Naive thymus-derived CD4-positive, alpha-beta T cell (primary cell): ENCODE results near the gene CCDC167. TPM values are rescaled to one million over a fixed set of nuclear protein-coding genes. Genes with fewer than 3 reads are reported as not detected.

ENCODE experiments used
- ATAC-seq: fragments of 150-1000 bp; cut with Tn5 transposase; 2 replicates; pipeline ENCODE4 v1.10.0; 2021; ENCODE audit warnings: mild to moderate bottlenecking, moderate library complexity
- CTCF ChIA-PET: fragments of 350-600 bp; sonication (Branson Sonifier 250); formaldehyde crosslinking; loops from one replicate; lab custom pipeline; 2021; ENCODE audit warnings: antibody characterized with exemption; lab: Charles Lee
- POLR2A ChIA-PET: fragments of 350-600 bp; sonication (Branson Sonifier 250); formaldehyde crosslinking; loops from one replicate; lab custom pipeline; 2021; ENCODE audit warnings: antibody characterized with exemption, inconsistent platforms; lab: Charles Lee
- DNase-seq, 9 donors: peaks; one replicate each; pipeline versions ENCODE4 v3.0.0 to v3.0.0-alpha.2; 2020 to 2022; ENCODE audit warnings: mixed read lengths in 1 of 9
- H3K27ac ChIP-seq: one replicate; pipeline ENCODE4 v1.7.0; 2013; ENCODE audit warnings: mild to moderate bottlenecking, low read depth, low read length, moderate library complexity
- H3K27me3 ChIP-seq, 2 donors: one replicate each; pipeline ENCODE4 v1.7.0; 2013; ENCODE audit warnings: low read length in 2 of 2, mild to moderate bottlenecking in 2 of 2, moderate library complexity in 2 of 2; ENCODE audit not compliant: control insufficient read depth in 2 of 2, insufficient read depth in 2 of 2
- H3K36me3 ChIP-seq, 3 experiments: 1 replicate in 2 of 3; 2 replicates in 1 of 3; pipeline ENCODE4 v1.7.0; 2013; ENCODE audit warnings: low read length in 3 of 3, mild to moderate bottlenecking in 3 of 3, moderate library complexity in 1 of 3; ENCODE audit not compliant: insufficient read depth in 3 of 3, control insufficient read depth in 2 of 3
- H3K4me1 ChIP-seq, 2 donors: one replicate each; pipeline ENCODE4 v1.7.0; 2013; ENCODE audit warnings: low read length in 2 of 2, mild to moderate bottlenecking in 2 of 2, moderate library complexity in 1 of 2; ENCODE audit not compliant: control insufficient read depth in 2 of 2, insufficient read depth in 2 of 2
- H3K4me3 ChIP-seq: 2 replicates; pipeline ENCODE4 v1.7.0; 2013; ENCODE audit warnings: mild to moderate bottlenecking, low read length
- H3K9me3 ChIP-seq, 3 experiments: 1 replicate in 2 of 3; 2 replicates in 1 of 3; pipeline ENCODE4 v1.7.0; 2013; ENCODE audit warnings: low read length in 3 of 3; ENCODE audit not compliant: control insufficient read depth in 2 of 3
- H3K27ac Mint-ChIP-seq, 9 donors: one replicate each; pipeline ENCODE4 v1.8.0; 2020 to 2022; ENCODE audit warnings: mixed read lengths in 9 of 9, mild to moderate bottlenecking in 8 of 9, moderate library complexity in 5 of 9, inconsistent platforms in 2 of 9
- H3K27me3 Mint-ChIP-seq, 5 donors: one replicate each; pipeline ENCODE4 v1.8.0; 2021 to 2022; ENCODE audit warnings: mixed read lengths in 5 of 5, mild to moderate bottlenecking in 1 of 5
- H3K36me3 Mint-ChIP-seq, 5 donors: one replicate each; pipeline ENCODE4 v1.8.0; 2020 to 2022; ENCODE audit warnings: mixed read lengths in 5 of 5, mild to moderate bottlenecking in 3 of 5, inconsistent platforms in 1 of 5
- H3K4me1 Mint-ChIP-seq, 7 donors: one replicate each; pipeline ENCODE4 v1.8.0; 2020 to 2022; ENCODE audit warnings: mixed read lengths in 7 of 7, mild to moderate bottlenecking in 3 of 7, inconsistent platforms in 1 of 7
- H3K4me3 Mint-ChIP-seq, 10 donors: one replicate each; pipeline ENCODE4 v1.8.0; 2020 to 2022; ENCODE audit warnings: mild to moderate bottlenecking in 10 of 10, mixed read lengths in 10 of 10, moderate library complexity in 6 of 10, inconsistent platforms in 2 of 10
- H3K9me3 Mint-ChIP-seq, 11 donors: one replicate each; pipeline ENCODE4 v1.8.0; 2020 to 2022; ENCODE audit warnings: mixed read lengths in 11 of 11, mild to moderate bottlenecking in 4 of 11, inconsistent platforms in 1 of 11, moderate library complexity in 1 of 11
- intact Hi-C, 2 donors: fragments of 100-400 bp; cut with micrococcal nuclease; formaldehyde crosslinking; loops; one replicate each; pipeline ENCODE4 v1.15.1; 2023
- polyA plus RNA-seq, 2 donors: library from polyadenylated mRNA; unstranded; fragments of 300-500 nt; fragmentation: Illumina TruSeq; gene quantifications; one replicate each; pipeline ENCODE4 v1.2.3, GENCODE V29; 2021
- total RNA-seq, 6 experiments: library from RNA in 5 of 6; stranded (reverse) in 5 of 6; gene quantifications; 1 replicate in 5 of 6; 2 replicates in 1 of 6; pipeline ENCODE4 v1.2.3 and lab custom pipeline; 2021 to 2026

CCDC167 gene
- total and polyA plus RNA-seq, 7 experiments from 2014 or later: 13.8 to 95.5 (median 23.5) TPM

GRCh38 chr6:37513155-37513554, 13.5 kb upstream of the CCDC167 start:
- Histone ChIP-seq H3K36me3 (no peaks in the 10 kb centered on the region), H3K4me1 (peaks cover 66 to 78% of the 10 kb centered on the region in 2 donors), H3K4me3 (no peak overlapping the region), H3K9me3 (no peaks in the 10 kb centered on the region), H3K27ac (peak overlapping the region; percentile 97), H3K27me3 (no peaks in the 10 kb centered on the region)
- intact Hi-C loops: loop anchor here in 1 of 2 donors (10.0 kb wide), 1 partner anchor 1068 kb away; the partner anchor contains the start of genes KCTD20 and PXT1
- peaks cover 0 to 4% (median 0%) of the 10 kb centered on the region in 11 donors for H3K9me3 Mint-ChIP-seq
- ChIA-PET CTCF (interaction anchor here (1.6 kb wide), 1 partner anchor 9 kb away, joined by 5 read pairs; no protein-coding TSS in a partner anchor), POLR2A (interaction anchor here (0.6 to 12.3 kb wide), 2 partner anchors 12 to 25 kb away, joined by 3 to 376 read pairs; partner anchors contain the start of gene CCDC167)
- no peaks in the 10 kb centered on the region for H3K27me3 Mint-ChIP-seq
- H3K4me1 Mint-ChIP-seq: peaks cover 54 to 98% (median 93%) of the 10 kb centered on the region in 7 donors
- ATAC-seq (no peak), DNase-seq (no peak)
- peak overlapping the region; percentile 43 to 99 (median 97) for H3K27ac Mint-ChIP-seq
- H3K4me3 Mint-ChIP-seq: peak overlapping the region in 9 of 10 donors; percentile 11 to 82 (median 48)
- peaks cover 0 to 5% (median 0%) of the 10 kb centered on the region in 5 donors for H3K36me3 Mint-ChIP-seq

GRCh38 chr6:37512400-37513011, 12.8 kb upstream of the CCDC167 start:
- ChIA-PET CTCF (interaction anchor here (1.6 kb wide), 1 partner anchor 9 kb away, joined by 5 read pairs; no protein-coding TSS in a partner anchor), POLR2A (interaction anchor here (0.6 to 12.3 kb wide), 2 partner anchors 11 to 25 kb away, joined by 3 to 376 read pairs; partner anchors contain the start of gene CCDC167)
- DNase-seq: no peak

GRCh38 chr6:37511910-37512399, 12.3 kb upstream of the CCDC167 start:
- peaks cover 46 to 97% (median 91%) of the 10 kb centered on the region in 7 donors for H3K4me1 Mint-ChIP-seq
- Histone ChIP-seq H3K36me3 (no peaks in the 10 kb centered on the region), H3K4me1 (peaks cover 65 to 73% of the 10 kb centered on the region in 2 donors), H3K9me3 (no peaks in the 10 kb centered on the region), H3K27ac (no peak overlapping the region), H3K4me3 (no peak overlapping the region), H3K27me3 (no peaks in the 10 kb centered on the region)
- peak overlapping the region in 6 of 9 donors; percentile 19 to 95 (median 74) for H3K27ac Mint-ChIP-seq
- ATAC-seq (no peak), DNase-seq (no peak)
- POLR2A ChIA-PET: interaction anchor here (12.3 kb wide), 1 partner anchor 10 kb away, joined by 376 read pairs; the partner anchor contains the start of gene CCDC167
- no peaks in the 10 kb centered on the region for H3K27me3 Mint-ChIP-seq
- CTCF ChIA-PET: interaction anchor here (1.6 kb wide), 1 partner anchor 8 kb away, joined by 5 read pairs; no protein-coding TSS in a partner anchor
- H3K9me3 Mint-ChIP-seq: peaks cover 0 to 4% (median 0%) of the 10 kb centered on the region in 11 donors
- intact Hi-C loops: loop anchor here in 1 of 2 donors (10.0 kb wide), 1 partner anchor 1067 kb away; the partner anchor contains the start of genes KCTD20 and PXT1
- peak overlapping the region in 2 of 10 donors; percentile 22 to 28 for H3K4me3 Mint-ChIP-seq
- H3K36me3 Mint-ChIP-seq: peaks cover 0 to 5% (median 0%) of the 10 kb centered on the region in 5 donors

More at GRCh38 chr6:37512400-37513011, 12.8 kb upstream of the CCDC167 start:
- H3K9me3 Mint-ChIP-seq: peaks cover 0 to 4% (median 0%) of the 10 kb centered on the region in 11 donors
- Histone ChIP-seq H3K36me3 (no peaks in the 10 kb centered on the region), H3K27ac (peak overlapping the region; percentile 97), H3K4me3 (no peak overlapping the region), H3K27me3 (no peaks in the 10 kb centered on the region), H3K9me3 (no peaks in the 10 kb centered on the region), H3K4me1 (peaks cover 63 to 74% of the 10 kb centered on the region in 2 donors)
- H3K4me3 Mint-ChIP-seq: peak overlapping the region in 3 of 10 donors; percentile 66 to 82 (median 66)
- H3K27ac Mint-ChIP-seq: peak overlapping the region in 8 of 9 donors; percentile 69 to 99 (median 96)
- H3K27me3 Mint-ChIP-seq: no peaks in the 10 kb centered on the region
- no peak for ATAC-seq
- peaks cover 0 to 5% (median 0%) of the 10 kb centered on the region in 5 donors for H3K36me3 Mint-ChIP-seq
- intact Hi-C loops: loop anchor here in 1 of 2 donors (10.0 kb wide), 1 partner anchor 1068 kb away; the partner anchor contains the start of genes KCTD20 and PXT1
- H3K4me1 Mint-ChIP-seq: peaks cover 51 to 97% (median 91%) of the 10 kb centered on the region in 7 donors

- CTCF ChIA-PET: no interaction called here
- H3K27ac ChIP-seq: no peak overlapping the region
Observed at GRCh38 chr6:37511201-37511600, 11.5 kb upstream of the CCDC167 start.

GRCh38 chr6:37507690-37508421, 8.2 kb upstream of the CCDC167 start:
- Histone ChIP-seq H3K27me3 (no peaks in the 10 kb centered on the region), H3K27ac (peak overlapping the region; percentile 16), H3K36me3 (no peaks in the 10 kb centered on the region), H3K9me3 (no peaks in the 10 kb centered on the region), H3K4me1 (peaks cover 61 to 71% of the 10 kb centered on the region in 2 donors), H3K4me3 (no peak overlapping the region)
- H3K27me3 Mint-ChIP-seq: no peaks in the 10 kb centered on the region
- CTCF ChIA-PET: interaction anchor here (0.6 to 1.7 kb wide), 4 partner anchors 13 to 58 kb away, joined by 3 to 6 read pairs (median 4); no protein-coding TSS in a partner anchor
- H3K36me3 Mint-ChIP-seq: peaks cover 0 to 5% (median 0%) of the 10 kb centered on the region in 5 donors
- H3K9me3 Mint-ChIP-seq: peaks cover 0 to 4% (median 0%) of the 10 kb centered on the region in 11 donors
- peak overlapping the region; percentile 53 to 97 (median 82) for H3K27ac Mint-ChIP-seq
- peak overlapping the region in 9 of 10 donors; percentile 13 to 70 (median 50) for H3K4me3 Mint-ChIP-seq
- POLR2A ChIA-PET: interaction anchor here (0.7 to 16.9 kb wide), 5 partner anchors 6 to 77 kb away, joined by 3 to 376 read pairs (median 4); partner anchors contain the start of gene CCDC167
- intact Hi-C loops: loop anchor here in 1 of 2 donors (1.0 kb wide), 1 partner anchor 8 kb away; no protein-coding TSS in a partner anchor
- DNase-seq: peak in 6 of 9 donors; percentile 39 to 55 (median 48)
- peak; percentile 50 for ATAC-seq
- peaks cover 26 to 97% (median 87%) of the 10 kb centered on the region in 7 donors for H3K4me1 Mint-ChIP-seq

More at GRCh38 chr6:37511201-37511600, 11.5 kb upstream of the CCDC167 start:
- ATAC-seq: no peak
- intact Hi-C loops: loop anchor here in 1 of 2 donors (10.0 kb wide), 1 partner anchor 1066 kb away; the partner anchor contains the start of genes KCTD20 and PXT1
- Histone ChIP-seq H3K9me3 (no peaks in the 10 kb centered on the region), H3K4me1 (peaks cover 65 to 71% of the 10 kb centered on the region in 2 donors), H3K27me3 (no peaks in the 10 kb centered on the region), H3K4me3 (no peak overlapping the region), H3K36me3 (no peaks in the 10 kb centered on the region)
- Mint-ChIP-seq H3K9me3 (peaks cover 0 to 4% (median 0%) of the 10 kb centered on the region in 11 donors), H3K4me1 (peaks cover 38 to 97% (median 88%) of the 10 kb centered on the region in 7 donors), H3K27ac (peak overlapping the region in 7 of 9 donors; percentile 15 to 95 (median 57)), H3K36me3 (peaks cover 0 to 5% (median 0%) of the 10 kb centered on the region in 5 donors), H3K27me3 (no peaks in the 10 kb centered on the region), H3K4me3 (peak overlapping the region in 4 of 10 donors; percentile 14 to 59 (median 25))
- POLR2A ChIA-PET: interaction anchor here (0.5 to 12.3 kb wide), 2 partner anchors 10 to 147 kb away, joined by 3 to 376 read pairs; partner anchors contain the start of gene CCDC167
- no peak for DNase-seq
